ACHN (cell line): Measurements from ENCODE around the gene ARHGDIG.

Experiments used
- DNase-seq: peaks from one replicate; pipeline ENCODE4 v3.0.0-alpha.2; 2015
- in situ Hi-C: cut with HindIII; loops from 2 replicates; pipeline ENCODE4 v1.10.0; 2017; ENCODE audit warnings: low sequenced_read_pairs, low pct_ligation_motif_present, low pct_unique_long_range_greater_than_20kb

Gene ARHGDIG

DNA sequence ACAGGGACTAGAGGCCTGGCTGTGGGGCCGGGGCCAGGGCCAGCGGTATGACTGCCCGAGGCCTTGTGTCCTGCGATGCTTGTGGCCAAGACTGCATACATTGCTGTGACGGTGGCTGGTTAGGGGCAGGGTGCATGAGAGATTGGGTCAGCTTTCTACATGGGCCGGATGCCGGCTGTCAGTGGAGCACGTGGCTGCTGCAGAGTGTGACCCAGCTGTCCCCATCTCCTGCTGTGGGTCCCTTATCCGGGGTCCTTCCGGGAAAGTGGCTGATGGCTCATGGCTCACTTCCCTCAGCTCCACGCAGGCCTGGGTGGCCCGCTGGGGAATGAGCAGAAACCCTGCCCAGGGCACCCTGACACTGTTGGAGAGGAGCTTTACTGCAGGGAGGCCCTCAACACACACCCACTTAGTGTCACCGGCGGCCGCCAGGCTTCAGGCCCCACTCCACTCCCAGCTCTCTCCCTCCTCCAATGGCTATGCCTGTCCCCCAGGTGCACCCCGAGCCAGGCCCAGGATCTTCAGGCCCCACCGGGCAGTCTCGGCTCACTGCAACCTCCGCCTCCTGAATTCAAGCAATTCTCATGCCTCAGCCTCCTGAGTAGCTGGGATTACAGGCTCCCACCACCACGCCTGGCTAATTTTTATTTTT is 3.8 kb upstream of the ARHGDIG start:
- DNase-seq, result no peak

DNA sequence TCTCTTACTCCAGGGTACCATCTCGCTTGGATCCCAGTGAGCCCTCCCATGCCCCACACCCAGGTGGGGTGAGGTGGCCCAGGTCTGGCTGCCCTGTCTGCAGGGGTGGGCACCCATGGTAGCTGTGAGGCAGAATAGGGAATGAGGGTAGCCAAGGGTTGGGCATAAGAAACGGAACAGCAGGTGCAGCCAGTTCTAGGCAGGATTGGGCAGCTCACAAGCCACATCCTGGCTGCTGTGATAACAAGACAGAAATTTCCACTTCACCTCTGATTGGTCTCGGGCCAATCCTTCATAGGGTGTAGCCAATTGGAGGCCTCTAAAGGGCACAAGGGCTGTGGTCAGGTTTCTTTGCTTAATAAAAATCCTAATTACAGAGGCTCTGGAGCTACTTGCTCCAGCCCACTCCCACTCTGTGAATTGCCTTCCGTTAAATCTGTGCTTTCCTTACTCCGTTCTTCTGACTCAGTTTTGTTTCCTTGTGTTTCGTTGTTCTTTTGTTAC is 1.5 kb upstream of the ARHGDIG start:
- in situ Hi-C loops, result no loop called here

More for the DNA sequence above, 3.8 kb upstream of the ARHGDIG start:
- in situ Hi-C loops, result no loop called here

DNA sequence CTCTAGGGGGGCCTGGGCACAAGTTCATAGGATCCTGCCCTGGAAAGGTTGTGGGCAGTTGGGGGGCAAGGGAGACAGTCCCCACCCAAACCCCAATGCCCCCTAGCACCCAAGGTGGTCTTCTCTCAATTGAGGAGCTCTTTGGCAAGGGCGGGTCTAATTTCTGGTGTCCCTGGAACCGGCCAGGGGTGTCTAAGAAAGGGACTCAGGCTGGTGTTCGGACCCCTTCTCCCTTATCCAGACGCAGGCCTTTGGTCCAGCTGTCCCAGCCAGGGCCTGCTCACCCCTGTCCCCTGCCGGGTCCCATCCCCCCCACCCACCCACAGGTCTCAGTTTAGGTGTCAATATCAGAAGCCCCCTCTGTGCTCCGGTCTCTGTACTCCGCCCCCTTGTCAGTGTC is 860 bp upstream of the ARHGDIG start:
- in situ Hi-C loops, result no loop called here
- no peak for DNase-seq

More for the DNA sequence above, 1.5 kb upstream of the ARHGDIG start:
- DNase-seq, result peak; percentile 65

DNA sequence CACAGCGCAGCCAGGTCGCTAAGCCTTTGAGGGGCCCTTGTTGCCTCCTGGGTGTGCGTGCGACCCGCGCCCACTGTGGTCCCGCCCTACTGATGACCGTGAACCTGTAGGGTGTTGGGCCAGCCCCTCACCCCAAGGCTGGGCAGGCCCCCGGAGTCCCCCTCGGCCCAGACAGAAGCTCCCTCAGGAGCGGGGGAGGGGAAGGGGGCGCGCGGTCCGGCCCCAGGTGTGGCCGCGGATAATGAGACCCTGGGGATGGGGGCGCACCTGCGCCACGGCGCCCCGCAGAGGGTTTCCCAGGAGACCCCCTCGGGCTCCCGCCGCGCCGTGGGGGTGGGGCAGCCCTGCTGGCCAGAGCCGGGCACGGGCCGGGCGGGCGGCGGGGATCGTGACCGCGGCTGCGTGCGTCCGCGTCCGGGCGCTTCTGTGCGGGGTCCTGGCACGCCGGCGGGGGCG is 358 bp upstream of the ARHGDIG start:
- no peak for DNase-seq
- in situ Hi-C loops, result no loop called here

DNA sequence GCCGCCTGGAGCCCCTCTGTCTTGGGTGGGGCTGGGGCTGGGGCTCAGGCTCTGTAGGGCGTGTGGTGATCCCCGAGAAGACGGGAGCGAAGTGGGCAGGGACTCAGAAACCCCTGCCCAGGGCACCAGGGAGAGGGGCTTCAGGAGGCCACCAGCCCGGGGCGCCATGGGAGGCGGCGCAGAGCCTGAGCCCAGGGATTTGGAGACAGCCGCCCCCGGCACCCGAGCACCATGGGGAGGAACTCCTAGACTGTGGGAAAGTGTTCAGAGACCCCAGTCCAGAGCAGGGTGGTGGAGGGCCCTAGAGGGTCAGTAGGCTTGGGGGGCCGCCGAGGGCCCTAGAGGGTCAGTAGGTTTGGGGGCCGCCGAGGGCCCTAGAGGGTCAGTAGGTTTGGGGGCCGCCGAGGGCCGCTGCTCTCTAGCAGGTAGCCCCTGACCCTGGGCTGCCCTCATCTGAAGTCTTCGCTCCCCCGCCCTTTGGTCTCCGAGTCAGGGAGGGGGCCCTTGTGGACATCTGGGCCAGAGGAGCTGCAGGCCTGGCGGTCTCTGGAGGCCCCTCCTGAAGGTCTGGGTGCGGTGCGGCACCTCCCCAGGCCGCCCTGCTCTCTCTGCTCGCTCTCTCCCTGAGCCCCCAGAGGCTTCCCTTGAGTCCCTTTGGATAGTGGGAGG is 734 bp downstream of the ARHGDIG start:
- in situ Hi-C loops, result no loop called here
- no peak for DNase-seq

DNA sequence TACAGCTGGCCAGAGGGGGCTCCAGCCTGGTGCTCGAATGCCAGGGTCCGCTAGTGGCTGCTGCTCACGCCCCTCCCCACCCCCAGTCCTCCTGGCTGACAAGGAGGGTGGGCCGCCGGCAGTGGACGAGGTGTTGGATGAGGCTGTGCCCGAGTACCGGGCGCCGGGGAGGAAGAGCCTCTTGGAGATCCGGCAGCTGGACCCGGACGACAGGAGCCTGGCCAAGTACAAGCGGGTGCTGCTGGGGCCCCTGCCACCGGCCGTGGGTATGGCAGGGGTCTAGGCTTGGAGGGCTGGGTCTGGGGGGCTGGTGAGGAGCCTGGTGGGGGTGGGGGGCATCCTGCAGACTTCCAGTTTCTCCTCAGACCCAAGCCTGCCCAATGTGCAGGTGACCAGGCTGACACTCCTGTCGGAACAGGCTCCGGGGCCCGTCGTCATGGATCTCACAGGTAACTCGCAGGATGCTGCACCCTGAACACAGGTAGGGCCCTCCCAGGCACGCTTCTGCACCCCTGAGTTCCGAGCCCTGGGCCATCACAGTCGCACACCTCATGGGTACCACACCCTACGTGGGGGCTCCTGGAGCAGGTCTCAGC is 1.4 kb downstream of the ARHGDIG start:
- no peak for DNase-seq
- in situ Hi-C loops, result no loop called here

DNA sequence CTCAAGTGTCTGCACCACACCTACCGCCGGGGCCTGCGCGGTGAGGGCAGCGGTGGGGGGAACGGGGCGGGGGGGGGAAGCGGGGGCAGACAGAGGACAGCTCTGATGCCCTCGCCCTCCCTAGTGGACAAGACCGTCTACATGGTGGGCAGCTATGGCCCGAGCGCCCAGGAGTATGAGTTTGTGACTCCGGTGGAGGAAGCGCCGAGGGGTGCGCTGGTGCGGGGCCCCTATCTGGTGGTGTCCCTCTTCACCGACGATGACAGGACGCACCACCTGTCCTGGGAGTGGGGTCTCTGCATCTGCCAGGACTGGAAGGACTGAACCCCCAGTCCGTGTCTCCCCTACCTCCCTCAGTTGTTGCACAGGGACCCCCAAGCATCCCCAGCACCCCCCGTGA is 2.1 kb downstream of the ARHGDIG start:
- in situ Hi-C loops, result no loop called here
- no peak for DNase-seq

DNA sequence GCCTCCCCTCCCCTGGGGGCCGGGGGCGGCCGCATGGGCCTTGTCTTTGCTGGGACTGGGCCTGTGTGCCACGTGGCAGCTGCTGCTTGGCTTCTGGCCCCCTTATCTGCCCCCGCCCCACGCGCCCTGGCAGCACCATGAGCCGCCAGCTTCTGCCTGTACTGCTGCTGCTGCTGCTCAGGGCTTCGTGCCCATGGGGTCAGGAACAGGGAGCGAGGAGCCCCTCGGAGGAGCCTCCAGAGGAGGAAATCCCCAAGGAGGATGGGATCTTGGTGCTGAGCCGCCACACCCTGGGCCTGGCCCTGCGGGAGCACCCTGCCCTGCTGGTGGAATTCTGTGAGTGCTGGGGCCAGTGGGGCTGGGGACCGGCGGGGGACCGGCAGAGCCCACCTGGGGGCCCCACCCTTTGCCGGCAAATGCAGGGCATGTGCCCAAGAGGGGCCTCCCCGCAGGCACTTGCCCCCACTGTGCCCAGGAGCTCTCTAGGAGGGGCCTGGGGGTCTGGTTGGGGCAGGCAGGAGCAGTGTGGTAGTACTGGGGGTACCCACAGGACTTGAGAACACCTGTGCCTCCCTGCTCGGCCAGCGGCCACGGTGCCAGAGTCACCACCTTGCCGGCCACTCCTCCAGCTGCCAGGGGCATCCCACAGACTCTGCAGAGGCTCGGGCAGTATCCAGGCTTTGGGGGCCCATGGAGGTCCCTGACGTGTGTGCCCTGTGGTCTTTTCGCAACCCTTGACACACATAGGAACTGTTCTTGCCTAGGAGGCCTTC is 2.8 kb downstream of the ARHGDIG start, which contains the start of gene PDIA2:
Gene PDIA2, plus strand, starts transcription at position 132 of the 773 bp plus-strand sequence. Its CDS starts 6 bp downstream, at position 138.
- DNase-seq, result no peak

DNA sequence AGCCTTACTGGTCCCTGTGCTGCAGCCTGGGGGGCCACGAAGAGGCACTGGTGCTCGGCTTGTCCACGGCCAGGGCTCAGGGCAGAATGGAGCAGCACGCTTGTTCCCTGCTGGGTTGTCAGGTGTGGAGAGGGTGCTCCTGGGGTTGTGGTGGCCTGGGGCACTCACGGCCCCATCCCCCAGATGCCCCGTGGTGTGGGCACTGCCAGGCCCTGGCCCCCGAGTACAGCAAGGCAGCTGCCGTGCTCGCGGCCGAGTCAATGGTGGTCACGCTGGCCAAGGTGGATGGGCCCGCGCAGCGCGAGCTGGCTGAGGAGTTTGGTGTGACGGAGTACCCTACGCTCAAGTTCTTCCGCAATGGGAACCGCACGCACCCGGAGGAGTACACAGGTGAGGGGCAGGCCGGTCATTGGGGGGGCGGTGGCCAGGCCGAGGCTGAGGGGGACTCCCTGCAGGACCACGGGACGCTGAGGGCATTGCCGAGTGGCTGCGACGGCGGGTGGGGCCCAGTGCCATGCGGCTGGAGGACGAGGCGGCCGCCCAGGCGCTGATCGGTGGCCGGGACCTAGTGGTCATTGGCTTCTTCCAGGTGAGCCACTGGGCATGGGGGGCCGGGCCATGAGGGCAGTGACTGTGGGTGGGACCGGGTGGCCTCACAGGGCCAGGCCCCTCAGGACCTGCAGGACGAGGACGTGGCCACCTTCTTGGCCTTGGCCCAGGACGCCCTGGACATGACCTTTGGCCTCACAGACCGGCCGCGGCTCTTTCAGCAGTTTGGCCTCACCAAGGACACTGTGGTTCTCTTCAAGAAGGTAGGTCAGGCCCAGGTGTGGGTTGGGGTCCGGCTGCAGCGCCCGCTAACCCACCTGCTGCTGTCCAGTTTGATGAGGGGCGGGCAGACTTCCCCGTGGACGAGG is 4.1 kb downstream of the ARHGDIG start:
- in situ Hi-C loops, result no loop called here

More for the DNA sequence above, 2.8 kb downstream of the ARHGDIG start, which contains the start of gene PDIA2:
- in situ Hi-C loops, result no loop called here

DNA sequence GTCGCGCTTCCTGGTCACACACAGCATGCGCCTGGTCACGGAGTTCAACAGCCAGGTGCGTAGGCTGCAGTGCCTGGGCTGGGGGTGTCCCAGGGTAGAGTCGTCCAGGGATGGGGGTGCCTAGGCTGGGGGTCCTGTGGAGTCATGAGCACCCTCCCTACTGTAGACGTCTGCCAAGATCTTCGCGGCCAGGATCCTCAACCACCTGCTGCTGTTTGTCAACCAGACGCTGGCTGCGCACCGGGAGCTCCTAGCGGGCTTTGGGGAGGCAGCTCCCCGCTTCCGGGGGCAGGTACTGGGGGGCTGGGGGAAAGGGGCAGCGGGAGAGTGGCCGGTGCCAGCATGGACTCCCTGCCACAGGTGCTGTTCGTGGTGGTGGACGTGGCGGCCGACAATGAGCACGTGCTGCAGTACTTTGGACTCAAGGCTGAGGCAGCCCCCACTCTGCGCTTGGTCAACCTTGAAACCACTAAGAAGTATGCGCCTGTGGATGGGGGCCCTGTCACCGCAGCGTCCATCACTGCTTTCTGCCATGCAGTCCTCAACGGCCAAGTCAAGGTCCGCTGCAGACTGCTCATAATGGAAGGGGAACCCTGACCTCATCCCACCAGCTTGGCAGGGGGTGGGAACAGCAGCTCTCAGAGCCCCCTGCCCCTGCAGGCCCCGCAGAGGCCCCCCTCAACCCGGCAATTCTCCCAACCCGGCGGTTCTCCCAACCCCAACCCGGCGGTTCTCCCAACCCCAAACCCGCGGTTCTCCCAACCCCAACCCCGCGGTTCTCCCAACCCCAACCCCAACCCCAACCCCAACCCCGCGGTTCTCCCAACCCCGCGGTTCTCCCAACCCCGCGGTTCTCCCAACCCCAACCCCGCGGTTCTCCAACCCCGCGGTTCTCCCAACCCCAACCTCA is 5.0 kb downstream of the ARHGDIG start:
- in situ Hi-C loops, result no loop called here
- peak; percentile 57 for DNase-seq

More for the DNA sequence above, 4.1 kb downstream of the ARHGDIG start:
- no peak for DNase-seq

DNA sequence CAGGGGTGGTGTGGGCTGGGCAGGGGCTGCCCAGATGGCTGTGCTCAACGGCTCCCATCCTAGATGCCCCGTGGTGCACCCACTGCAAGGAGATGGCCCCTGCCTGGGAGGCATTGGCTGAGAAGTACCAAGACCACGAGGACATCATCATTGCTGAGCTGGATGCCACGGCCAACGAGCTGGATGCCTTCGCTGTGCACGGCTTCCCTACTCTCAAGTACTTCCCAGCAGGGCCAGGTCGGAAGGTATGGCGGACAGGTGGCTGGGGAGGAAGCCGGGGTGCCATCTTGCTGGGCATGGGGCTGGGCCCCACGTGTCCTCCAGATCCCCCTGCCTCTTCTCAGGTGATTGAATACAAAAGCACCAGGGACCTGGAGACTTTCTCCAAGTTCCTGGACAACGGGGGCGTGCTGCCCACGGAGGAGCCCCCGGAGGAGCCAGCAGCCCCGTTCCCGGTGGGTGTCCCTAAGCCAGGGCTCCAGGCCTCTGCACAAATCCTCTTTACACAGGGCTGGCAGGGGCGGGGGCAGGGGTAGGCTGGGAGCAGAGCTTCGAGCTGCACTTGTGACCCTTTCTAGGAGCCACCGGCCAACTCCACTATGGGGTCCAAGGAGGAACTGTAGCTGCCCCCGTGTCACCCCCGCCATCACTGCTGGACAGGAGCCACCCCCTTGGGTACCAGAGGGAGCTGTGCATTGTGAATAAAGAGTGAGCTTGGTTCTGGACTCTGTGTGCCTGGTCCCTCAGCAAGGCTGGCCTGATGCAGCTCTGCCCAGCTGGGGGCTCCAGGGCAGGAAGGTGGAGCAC is 6.3 kb downstream of the ARHGDIG start:
- no peak for DNase-seq
- in situ Hi-C loops, result no loop called here

DNA sequence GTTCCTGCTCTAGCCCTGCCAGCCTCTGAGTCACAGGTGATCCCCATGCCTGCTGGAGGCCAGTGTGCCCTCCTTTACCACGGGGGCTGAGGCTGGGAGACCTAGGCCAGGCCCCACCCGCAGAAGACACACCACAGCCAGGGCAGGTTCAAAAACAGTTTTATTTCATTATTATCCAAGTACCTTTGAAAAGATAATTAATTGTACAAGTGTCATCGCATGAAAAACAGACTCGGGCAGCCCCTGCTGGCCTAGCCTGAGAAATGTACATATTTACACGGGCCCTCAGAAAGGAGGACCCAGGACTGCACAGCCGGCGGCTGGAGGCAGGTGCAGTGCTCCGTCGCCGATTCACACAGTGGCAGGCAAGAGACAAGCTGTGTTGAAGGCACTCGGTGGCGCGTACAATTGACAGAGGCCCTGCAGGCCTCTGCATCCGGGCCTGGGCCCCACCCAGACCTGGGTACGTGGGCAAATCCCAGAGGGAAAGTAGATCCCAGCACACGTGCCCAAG is 7.0 kb downstream of the ARHGDIG start:
- DNase-seq, result no peak
- in situ Hi-C loops, result no loop called here

DNA sequence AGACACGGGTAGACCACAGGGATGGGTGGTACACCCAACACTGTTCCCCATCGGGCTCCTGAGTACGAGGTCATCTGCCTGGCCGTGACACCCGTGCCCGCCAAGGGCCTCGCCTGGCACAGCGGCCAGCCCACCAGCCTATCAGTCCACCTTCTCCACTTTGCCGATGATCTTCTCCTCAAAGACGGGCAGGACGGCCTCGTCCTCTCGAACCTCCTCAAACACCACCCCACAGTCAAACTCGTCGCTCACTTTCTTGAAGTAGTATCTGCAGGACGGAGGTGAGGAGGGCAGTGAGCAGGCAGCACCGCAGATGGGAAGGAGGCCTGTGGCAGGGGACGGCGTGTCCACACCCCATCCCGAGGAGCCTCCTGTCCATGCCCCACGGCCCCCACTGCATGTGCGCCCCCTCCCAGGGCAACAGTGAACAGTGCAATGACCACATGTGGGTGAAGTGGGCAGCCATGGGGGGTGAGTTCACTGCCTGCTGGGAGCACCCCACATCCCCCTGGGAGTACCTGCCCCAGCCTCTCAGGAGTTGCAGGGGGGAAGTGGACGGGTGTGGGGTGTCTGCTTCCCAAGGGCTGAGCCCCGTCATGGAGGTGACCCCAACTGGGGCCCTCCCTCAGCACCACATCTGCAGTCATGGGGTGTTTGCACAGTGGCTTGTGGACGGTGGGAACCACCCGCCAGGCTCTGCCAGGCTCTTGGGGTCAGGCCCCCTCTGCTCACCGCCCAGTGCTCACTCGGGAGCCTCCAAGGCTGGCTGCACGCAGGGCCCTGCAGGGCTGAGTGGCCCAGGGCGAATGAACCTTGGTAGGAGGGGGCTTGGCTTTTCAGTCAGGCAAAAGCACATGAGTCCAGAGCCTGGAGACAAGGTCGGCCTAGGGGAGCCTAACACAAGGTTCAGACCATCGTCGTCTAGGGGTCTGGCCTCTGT is 7.9 kb downstream of the ARHGDIG start:
- in situ Hi-C loops, result no loop called here
- no peak for DNase-seq

DNA sequence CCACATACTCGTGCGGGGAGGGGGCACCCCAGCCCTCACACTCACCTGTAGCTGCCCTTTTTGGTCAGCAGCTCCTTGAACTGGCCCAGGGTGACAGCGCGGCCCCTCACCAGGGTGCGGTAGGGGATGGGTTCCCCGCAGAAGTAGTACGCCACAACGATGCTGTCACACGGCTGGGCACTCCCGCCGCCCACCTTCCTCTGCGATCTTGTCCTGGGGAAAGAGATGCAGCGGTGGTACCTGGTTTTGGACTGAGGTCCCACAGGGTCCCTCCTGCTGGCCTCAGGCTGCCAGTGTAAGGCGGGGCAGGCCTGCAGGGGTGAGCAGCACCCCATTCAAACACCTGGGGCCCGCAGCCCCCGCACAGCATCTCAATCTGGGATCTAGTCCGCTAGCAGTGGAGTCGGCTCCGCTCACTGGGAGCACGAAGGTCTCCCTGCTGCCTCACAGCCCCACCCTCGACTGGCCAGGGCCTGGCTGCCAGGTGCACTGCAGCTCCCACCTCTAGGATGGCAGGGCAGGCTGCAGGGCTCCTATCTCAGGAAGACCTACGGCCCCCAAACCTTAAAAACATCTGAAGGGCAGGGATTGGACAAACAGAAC is 9.1 kb downstream of the ARHGDIG start:
- in situ Hi-C loops, result no loop called here
- DNase-seq, result no peak
